ENCODE data around the gene SMCO2.

SMCO2 gene

GRCh38 chr12:27545665-27546064 lies 99.1 kb downstream of the SMCO2 start:
- Histone ChIP-seq H3K27ac (no peak overlapping the region), H3K9me3 (peaks cover 22% of the 10 kb centered on the region), H3K27me3 (no peaks in the 10 kb centered on the region), H4K20me1 (peaks cover 17% of the 10 kb centered on the region; the same call in 1 of the 2 replicates), H3K9ac (no peak overlapping the region), H3K4me2 (no peak overlapping the region), H3K36me3 (peaks cover 10% of the 10 kb centered on the region), H3K4me3 (no peak overlapping the region), H3K4me1 (peaks cover 50% of the 10 kb centered on the region)
- TF ChIP-seq Cebpa-rat (IDR thresholded peaks at IDR 0.05) = no peak

GRCh38 chr12:27547592-27547991 lies 101.1 kb downstream of the SMCO2 start:
- Histone ChIP-seq H4K20me1 (peaks cover 17% of the 10 kb centered on the region; the same call in 1 of the 2 replicates), H3K27me3 (no peaks in the 10 kb centered on the region), H3K4me1 (peaks cover 56% of the 10 kb centered on the region), H3K9me3 (peaks cover 15% of the 10 kb centered on the region), H3K27ac (no peak overlapping the region), H3K4me2 (no peak overlapping the region), H3K36me3 (peaks cover 10% of the 10 kb centered on the region), H3K9ac (no peak overlapping the region), H3K4me3 (no peak overlapping the region)
- no peak for TF ChIP-seq Cebpa-rat (IDR thresholded peaks at IDR 0.05)

- Histone ChIP-seq H3K27me3 (no peaks in the 10 kb centered on the region), H3K4me1 (peaks cover 66% of the 10 kb centered on the region), H3K36me3 (peaks cover 10% of the 10 kb centered on the region), H4K20me1 (peaks cover 17% of the 10 kb centered on the region; the same call in 1 of the 2 replicates), H3K27ac (no peak overlapping the region), H3K9ac (no peak overlapping the region), H3K4me2 (peak overlapping the region; percentile 81), H3K4me3 (no peak overlapping the region), H3K9me3 (peaks cover 15% of the 10 kb centered on the region)
- TF ChIP-seq Cebpa-rat (IDR thresholded peaks at IDR 0.05) = no peak
Measured at GRCh38 chr12:27548301-27549199, 102.0 kb downstream of the SMCO2 start.

GRCh38 chr12:27549236-27549800 lies 102.8 kb downstream of the SMCO2 start:
- H3K36me3 ChIP-seq = peaks cover 7% of the 10 kb centered on the region
- TF ChIP-seq Cebpa-rat (IDR thresholded peaks at IDR 0.05) = no peak
- no peaks in the 10 kb centered on the region for H3K27me3 ChIP-seq
- peak overlapping the region; percentile 30; the same call in 1 of the 2 replicates for H3K9ac ChIP-seq
- H3K9me3 ChIP-seq = peaks cover 9% of the 10 kb centered on the region
- H3K4me3 ChIP-seq = 0 out of 2 replicates have a peak overlapping the region, but pooled peaks have one; percentile 15
- peak overlapping the region; percentile 60 for H3K27ac ChIP-seq
- peaks cover 74% of the 10 kb centered on the region for H3K4me1 ChIP-seq
- peaks cover 17% of the 10 kb centered on the region; the same call in 1 of the 2 replicates for H4K20me1 ChIP-seq
- H3K4me2 ChIP-seq = peak overlapping the region; percentile 81

- TF ChIP-seq Cebpa-rat (IDR thresholded peaks at IDR 0.05) = peak; percentile 100
- H3K36me3 ChIP-seq = peaks cover 7% of the 10 kb centered on the region
- peak overlapping the region; percentile 46 for H3K9ac ChIP-seq
- H3K27me3 ChIP-seq = no peaks in the 10 kb centered on the region
- H3K4me1 ChIP-seq = peaks cover 81% of the 10 kb centered on the region
- H3K4me3 ChIP-seq = 0 out of 2 replicates have a peak overlapping the region, but pooled peaks have one; percentile 15
- H3K9me3 ChIP-seq = peaks cover 9% of the 10 kb centered on the region; the same call in 1 of the 2 replicates
- peak overlapping the region; percentile 81 for H3K4me2 ChIP-seq
- peaks cover 17% of the 10 kb centered on the region; the same call in 1 of the 2 replicates for H4K20me1 ChIP-seq
- H3K27ac ChIP-seq = peak overlapping the region; percentile 60
Measured at GRCh38 chr12:27549801-27550652, 103.5 kb downstream of the SMCO2 start.

DNA sequence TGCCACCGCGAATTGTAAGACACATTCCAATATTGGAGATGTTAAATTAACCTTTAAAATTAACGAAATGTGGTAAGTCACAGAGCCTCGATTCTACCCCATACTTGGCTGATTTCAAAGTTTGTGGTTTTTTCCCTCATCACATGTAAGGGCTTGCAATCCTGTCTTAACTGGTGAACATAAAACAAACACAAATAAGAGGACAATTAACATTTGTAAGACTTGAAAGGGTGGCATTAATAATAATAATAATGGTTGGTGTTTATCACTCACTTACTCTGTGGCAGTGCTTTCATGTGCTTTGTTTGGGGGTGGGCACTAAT lies 104.1 kb downstream of the SMCO2 start:
- no peak for TF ChIP-seq Cebpa-rat (IDR thresholded peaks at IDR 0.05)
- Histone ChIP-seq H3K9me3 (peaks cover 9% of the 10 kb centered on the region; the same call in 1 of the 2 replicates), H3K36me3 (peaks cover 5% of the 10 kb centered on the region), H3K27ac (peak overlapping the region; percentile 60), H3K9ac (peak overlapping the region; percentile 46), H3K4me3 (0 out of 2 replicates have a peak overlapping the region, but pooled peaks have one; percentile 15), H3K4me1 (peaks cover 86% of the 10 kb centered on the region), H3K27me3 (no peaks in the 10 kb centered on the region), H4K20me1 (peaks cover 17% of the 10 kb centered on the region; the same call in 1 of the 2 replicates), H3K4me2 (peak overlapping the region; percentile 81)

- Histone ChIP-seq H3K4me2 (peak overlapping the region; percentile 81), H3K4me3 (no peak overlapping the region), H3K36me3 (no peaks in the 10 kb centered on the region), H3K9ac (no peak overlapping the region), H3K27ac (no peak overlapping the region; the same call in 1 of the 2 replicates), H3K27me3 (no peaks in the 10 kb centered on the region), H4K20me1 (peaks cover 17% of the 10 kb centered on the region; the same call in 1 of the 2 replicates), H3K4me1 (peaks cover 93% of the 10 kb centered on the region), H3K9me3 (peaks cover 2% of the 10 kb centered on the region; the same call in 1 of the 2 replicates)
- TF ChIP-seq Cebpa-rat (IDR thresholded peaks at IDR 0.05) = no peak
Measured at GRCh38 chr12:27551172-27551840, 104.8 kb downstream of the SMCO2 start.
